Measurements from ENCODE around the gene GDI2.
"Not testable (repeated sequence)": the region's sequence is repeated elsewhere in the genome, so short reads cannot be mapped to it uniquely, and the experiment has no call there.

DNA sequence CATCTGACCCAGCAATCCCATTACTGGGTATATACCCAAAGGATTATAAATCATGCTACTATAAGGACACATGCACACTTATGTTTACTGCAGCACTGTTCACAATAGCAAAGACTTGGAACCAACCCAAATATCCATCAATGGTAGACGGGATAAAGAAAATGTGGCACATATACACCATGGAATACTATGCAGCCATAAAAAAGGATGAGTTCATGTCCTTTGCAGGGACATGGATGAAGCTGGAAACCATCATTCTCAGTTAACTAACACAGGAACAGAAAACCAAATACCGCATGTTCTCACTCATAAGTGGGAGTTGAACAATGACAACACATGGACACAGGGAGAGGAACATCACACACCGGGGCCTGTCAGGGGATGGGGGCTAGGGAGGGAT, 35.5 kb downstream of the GDI2 start:
- TF ChIP-seq, protein P1, sequence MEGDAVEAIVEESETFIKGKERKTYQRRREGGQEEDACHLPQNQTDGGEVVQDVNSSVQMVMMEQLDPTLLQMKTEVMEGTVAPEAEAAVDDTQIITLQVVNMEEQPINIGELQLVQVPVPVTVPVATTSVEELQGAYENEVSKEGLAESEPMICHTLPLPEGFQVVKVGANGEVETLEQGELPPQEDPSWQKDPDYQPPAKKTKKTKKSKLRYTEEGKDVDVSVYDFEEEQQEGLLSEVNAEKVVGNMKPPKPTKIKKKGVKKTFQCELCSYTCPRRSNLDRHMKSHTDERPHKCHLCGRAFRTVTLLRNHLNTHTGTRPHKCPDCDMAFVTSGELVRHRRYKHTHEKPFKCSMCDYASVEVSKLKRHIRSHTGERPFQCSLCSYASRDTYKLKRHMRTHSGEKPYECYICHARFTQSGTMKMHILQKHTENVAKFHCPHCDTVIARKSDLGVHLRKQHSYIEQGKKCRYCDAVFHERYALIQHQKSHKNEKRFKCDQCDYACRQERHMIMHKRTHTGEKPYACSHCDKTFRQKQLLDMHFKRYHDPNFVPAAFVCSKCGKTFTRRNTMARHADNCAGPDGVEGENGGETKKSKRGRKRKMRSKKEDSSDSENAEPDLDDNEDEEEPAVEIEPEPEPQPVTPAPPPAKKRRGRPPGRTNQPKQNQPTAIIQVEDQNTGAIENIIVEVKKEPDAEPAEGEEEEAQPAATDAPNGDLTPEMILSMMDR (conservative IDR thresholded peaks at IDR 0.05; ENCODE audit: low read length) = not testable (repeated sequence)
- TF ChIP-seq EZH2phosphoT487 (IDR thresholded peaks at IDR 0.05; ENCODE audit: borderline replicate concordance, low read depth, low read length) = not testable (repeated sequence)

Measured in OCI-LY7 (cell line).